Measurements from ENCODE around the gene SSX4B.
"Not testable (repeated sequence)": the region's sequence is repeated elsewhere in the genome, so short reads cannot be mapped to it uniquely, and the experiment has no call there.

Gene SSX4B

GRCh38 chrX:48411860-48412259 lies at the start of gene SSX4B:
Gene SSX4B, minus strand, starts transcription at chrX:48411960. Its CDS starts 588 bp downstream, at chrX:48411372.
- not testable (repeated sequence) for DNase-seq

GRCh38 chrX:48460606-48461005 lies 48.8 kb upstream of the SSX4B start:
- DNase-seq = no peak

- DNase-seq = no peak
These were observed 48.3 kb upstream of the SSX4B start for GRCh38 chrX:48460031-48460430.

- no peak for DNase-seq
These were observed 47.7 kb upstream of the SSX4B start for GRCh38 chrX:48459483-48459882.

- no peak for DNase-seq
These were observed 47.0 kb upstream of the SSX4B start for GRCh38 chrX:48458711-48459110.

- DNase-seq = no peak
These were observed 45.0 kb upstream of the SSX4B start for GRCh38 chrX:48456628-48457331.

- DNase-seq = no peak
These were observed 39.9 kb upstream of the SSX4B start for GRCh38 chrX:48451708-48452107.

GRCh38 chrX:48450076-48450475 lies 38.3 kb upstream of the SSX4B start:
- DNase-seq = no peak

- not testable (repeated sequence) for DNase-seq
These were observed 35.4 kb upstream of the SSX4B start for GRCh38 chrX:48447201-48447600.

GRCh38 chrX:48433713-48434112 lies 22.0 kb upstream of the SSX4B start:
- not testable (repeated sequence) for DNase-seq

GRCh38 chrX:48430166-48430565 lies 18.4 kb upstream of the SSX4B start:
- not testable (repeated sequence) for DNase-seq

- DNase-seq = not testable (repeated sequence)
These were observed 17.8 kb upstream of the SSX4B start for GRCh38 chrX:48429606-48430005.

GRCh38 chrX:48427027-48427716 lies 15.4 kb upstream of the SSX4B start:
- not testable (repeated sequence) for DNase-seq

GRCh38 chrX:48397825-48398224 lies 13.9 kb downstream of the SSX4B start:
- not testable (repeated sequence) for DNase-seq

- DNase-seq = not testable (repeated sequence)
These were observed 14.8 kb downstream of the SSX4B start for GRCh38 chrX:48396931-48397330.

- DNase-seq = not testable (repeated sequence)
These were observed 28.5 kb downstream of the SSX4B start, which contains the start of gene SSX4 for GRCh38 chrX:48383239-48383638. Gene SSX4, plus strand, starts transcription at chrX:48383539. Its CDS starts 515 bp downstream, at chrX:48384054.

- DNase-seq = not testable (repeated sequence)
These were observed 41.4 kb downstream of the SSX4B start for GRCh38 chrX:48370408-48370807.

- DNase-seq = not testable (repeated sequence)
These were observed 43.9 kb downstream of the SSX4B start for GRCh38 chrX:48367717-48368408.

- DNase-seq = not testable (repeated sequence)
These were observed 52.5 kb downstream of the SSX4B start for GRCh38 chrX:48359281-48359680.

GRCh38 chrX:48357681-48358080 lies 54.1 kb downstream of the SSX4B start:
- DNase-seq = no peak

GRCh38 chrX:48356315-48357094 lies 55.3 kb downstream of the SSX4B start, which contains the start of gene SSX3:
Gene SSX3, minus strand, starts transcription at chrX:48356703. Its CDS starts 1,454 bp downstream, at chrX:48355249.
- DNase-seq = not testable (repeated sequence)

Data from CD4-positive, alpha-beta T cell treated with Interleukin-17A for 4 hours (primary cell).